ENCODE data around the gene FLAD1. TPM values are rescaled to one million over a fixed set of nuclear protein-coding genes. Genes with fewer than 3 reads are reported as not detected.

The FLAD1 gene
- total RNA-seq, 1 donor from 2014 or later, result 69.0 TPM

DNA sequence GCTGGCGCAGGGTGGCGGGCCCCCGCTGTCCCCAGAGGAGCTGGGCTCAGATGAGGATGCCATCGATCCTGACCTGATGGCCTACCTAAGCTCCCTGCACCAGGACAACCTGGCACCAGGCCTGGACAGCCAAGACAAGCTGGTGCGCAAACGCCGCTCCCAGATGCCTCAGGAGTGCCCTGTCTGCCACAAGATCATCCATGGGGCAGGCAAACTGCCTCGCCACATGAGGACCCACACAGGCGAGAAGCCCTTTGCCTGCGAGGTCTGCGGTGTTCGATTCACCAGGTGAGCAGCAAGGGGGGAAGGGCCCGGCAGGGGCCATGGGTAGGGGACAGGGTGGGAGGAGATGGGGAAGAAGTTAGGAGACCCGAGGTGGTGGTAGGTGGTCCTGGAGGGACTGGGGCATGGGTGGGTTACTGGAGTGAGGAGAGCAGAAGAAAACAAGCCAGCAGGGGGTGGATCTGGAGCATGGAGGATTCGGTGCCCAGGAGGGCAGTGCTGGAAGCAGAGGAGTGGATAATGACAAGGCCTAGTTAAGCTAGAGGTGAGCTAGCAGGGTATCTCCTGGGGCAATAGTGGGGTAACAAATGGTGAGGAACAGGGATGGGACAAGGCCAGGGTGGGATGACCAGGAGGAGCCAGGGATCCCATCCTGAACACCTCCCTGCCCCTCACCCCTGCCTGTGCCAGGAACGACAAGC is 32.5 kb downstream of the FLAD1 start:
- TF ChIP-seq, protein P1, sequence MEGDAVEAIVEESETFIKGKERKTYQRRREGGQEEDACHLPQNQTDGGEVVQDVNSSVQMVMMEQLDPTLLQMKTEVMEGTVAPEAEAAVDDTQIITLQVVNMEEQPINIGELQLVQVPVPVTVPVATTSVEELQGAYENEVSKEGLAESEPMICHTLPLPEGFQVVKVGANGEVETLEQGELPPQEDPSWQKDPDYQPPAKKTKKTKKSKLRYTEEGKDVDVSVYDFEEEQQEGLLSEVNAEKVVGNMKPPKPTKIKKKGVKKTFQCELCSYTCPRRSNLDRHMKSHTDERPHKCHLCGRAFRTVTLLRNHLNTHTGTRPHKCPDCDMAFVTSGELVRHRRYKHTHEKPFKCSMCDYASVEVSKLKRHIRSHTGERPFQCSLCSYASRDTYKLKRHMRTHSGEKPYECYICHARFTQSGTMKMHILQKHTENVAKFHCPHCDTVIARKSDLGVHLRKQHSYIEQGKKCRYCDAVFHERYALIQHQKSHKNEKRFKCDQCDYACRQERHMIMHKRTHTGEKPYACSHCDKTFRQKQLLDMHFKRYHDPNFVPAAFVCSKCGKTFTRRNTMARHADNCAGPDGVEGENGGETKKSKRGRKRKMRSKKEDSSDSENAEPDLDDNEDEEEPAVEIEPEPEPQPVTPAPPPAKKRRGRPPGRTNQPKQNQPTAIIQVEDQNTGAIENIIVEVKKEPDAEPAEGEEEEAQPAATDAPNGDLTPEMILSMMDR (IDR thresholded peaks at IDR 0.05), result no peak
- H3K27me3 Mint-ChIP-seq, result no peaks in the 10 kb centered on the region
- ChIA-PET CTCF (interaction anchor here (0.6 to 3.7 kb wide), 12 partner anchors 14 to 909 kb away, joined by 3 to 35 read pairs (median 10); partner anchors contain the start of genes FLAD1, LENEP, PBXIP1 and PMVK), POLR2A (interaction anchor here (1.1 to 6.3 kb wide), 13 partner anchors 9 to 79 kb away, joined by 3 to 85 read pairs (median 12); partner anchors contain the start of genes ADAM15, CKS1B, FLAD1 and LENEP)
- H3K27ac Mint-ChIP-seq, result peak overlapping the region; percentile 88
- no peak overlapping the region for H3K4me3 Mint-ChIP-seq
- no peaks in the 10 kb centered on the region for H3K9me3 Mint-ChIP-seq
- intact Hi-C loops (cut with micrococcal nuclease), result loop anchor here (2.0 kb wide), 3 partner anchors 33 to 45 kb away; partner anchors contain the start of gene FLAD1
- peaks cover 14% of the 10 kb centered on the region for H3K36me3 Mint-ChIP-seq (ENCODE audit: low read depth)
- H3K4me1 Mint-ChIP-seq, result peaks cover 81% of the 10 kb centered on the region
- no peak for DNase-seq
- ATAC-seq (ENCODE audit: low read depth), result no peak

DNA sequence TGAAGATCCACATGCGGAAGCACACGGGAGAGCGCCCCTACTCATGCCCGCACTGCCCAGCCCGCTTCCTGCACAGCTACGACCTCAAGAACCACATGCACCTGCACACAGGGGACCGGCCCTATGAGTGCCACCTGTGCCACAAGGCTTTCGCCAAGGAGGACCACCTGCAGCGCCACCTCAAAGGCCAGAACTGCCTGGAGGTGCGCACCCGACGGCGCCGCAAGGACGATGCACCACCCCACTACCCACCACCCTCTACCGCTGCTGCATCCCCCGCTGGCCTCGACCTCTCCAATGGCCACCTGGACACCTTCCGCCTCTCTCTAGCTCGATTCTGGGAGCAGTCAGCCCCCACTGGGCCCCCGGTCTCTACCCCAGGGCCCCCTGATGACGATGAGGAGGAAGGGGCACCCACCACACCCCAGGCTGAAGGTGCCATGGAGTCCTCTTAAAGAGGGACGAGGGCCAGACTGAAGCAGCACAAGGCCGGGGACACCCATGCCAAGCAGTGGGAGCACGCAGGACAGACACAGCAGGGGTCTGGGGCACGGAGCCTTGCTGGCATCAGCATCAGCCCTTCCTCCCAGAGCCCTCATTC is 33.2 kb downstream of the FLAD1 start:
- no peaks in the 10 kb centered on the region for H3K9me3 Mint-ChIP-seq
- TF ChIP-seq, protein P1 (IDR thresholded peaks at IDR 0.05), result no peak
- POLR2A ChIA-PET, result interaction anchor here (1.1 to 6.3 kb wide), 21 partner anchors 8 to 457 kb away, joined by 3 to 85 read pairs (median 11); partner anchors contain the start of genes ADAM15, CKS1B, FLAD1 and LENEP
- CTCF ChIA-PET, result interaction anchor here (0.7 to 3.7 kb wide), 18 partner anchors 10 to 456 kb away, joined by 3 to 35 read pairs (median 11); partner anchors contain the start of genes FLAD1, KRTCAP2, LENEP and PBXIP1
- peak; percentile 42 for DNase-seq
- peak overlapping the region; percentile 88 for H3K27ac Mint-ChIP-seq
- peak overlapping the region; percentile 24 for H3K4me3 Mint-ChIP-seq
- peaks cover 11% of the 10 kb centered on the region for H3K36me3 Mint-ChIP-seq (ENCODE audit: low read depth)
- intact Hi-C loops (cut with micrococcal nuclease), result loop anchor here (2.0 kb wide), 3 partner anchors 34 to 44 kb away; partner anchors contain the start of gene FLAD1
- H3K27me3 Mint-ChIP-seq, result no peaks in the 10 kb centered on the region
- H3K4me1 Mint-ChIP-seq, result peaks cover 76% of the 10 kb centered on the region
- ATAC-seq (ENCODE audit: low read depth), result peak; percentile 18

DNA sequence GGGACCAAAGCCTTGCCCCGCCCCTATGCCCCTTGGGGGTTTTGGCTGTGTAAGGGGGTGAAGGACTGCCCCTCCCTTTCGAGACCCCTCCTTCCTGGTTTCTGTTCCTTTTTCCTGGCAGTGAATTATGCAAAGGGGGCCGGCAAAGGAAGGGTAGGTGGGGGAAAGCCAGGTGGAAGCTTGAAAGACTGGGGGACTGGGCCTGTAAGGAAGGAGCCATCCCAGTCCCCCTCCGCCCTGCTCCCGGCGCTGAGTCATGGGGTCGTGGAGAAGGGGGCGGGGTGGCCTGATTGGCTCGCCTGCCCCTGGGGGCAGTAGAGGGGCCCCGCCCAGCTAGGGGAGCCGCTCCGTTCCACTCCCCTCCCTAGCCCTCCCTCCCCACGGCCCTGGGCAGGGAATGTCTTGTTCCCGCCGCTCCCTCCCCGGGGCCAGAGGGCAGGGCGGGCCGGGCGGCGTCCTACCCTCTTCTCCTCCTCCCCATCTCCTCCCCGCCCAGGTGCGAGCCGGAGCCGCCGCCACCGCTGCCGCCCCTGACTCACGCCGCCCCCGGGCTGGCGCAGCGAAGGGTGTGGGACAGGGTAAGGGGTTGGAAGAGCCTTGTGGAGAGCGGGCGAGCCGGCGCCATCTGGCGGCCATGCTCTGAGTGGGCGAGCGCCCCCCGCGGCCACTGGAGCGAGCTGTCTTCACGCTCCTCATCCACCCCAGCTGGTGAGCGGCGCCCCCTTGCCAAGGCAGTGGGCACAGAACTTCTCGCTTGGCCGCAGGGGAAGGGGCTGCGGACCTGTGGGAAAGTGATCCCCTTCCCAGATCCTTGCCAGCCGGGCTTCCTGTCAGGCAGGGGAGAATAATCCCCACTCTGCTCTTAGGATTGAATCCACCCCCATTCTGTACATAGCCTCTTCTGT is 34.1 kb downstream of the FLAD1 start:
- CTCF ChIA-PET, result interaction anchor here (0.6 to 3.7 kb wide), 33 partner anchors 11 to 457 kb away, joined by 3 to 35 read pairs (median 6); partner anchors contain the start of genes FLAD1, KRTCAP2, LENEP and PBXIP1
- POLR2A ChIA-PET, result interaction anchor here (0.8 to 6.3 kb wide), 22 partner anchors 9 to 458 kb away, joined by 3 to 85 read pairs (median 6); partner anchors contain the start of genes ADAM15, CKS1B, FLAD1 and LENEP
- peak; percentile 88 for DNase-seq
- Mint-ChIP-seq H3K9me3 (no peaks in the 10 kb centered on the region), H3K36me3 (ENCODE audit: low read depth) (peaks cover 11% of the 10 kb centered on the region), H3K4me1 (peaks cover 71% of the 10 kb centered on the region), H3K27me3 (no peaks in the 10 kb centered on the region), H3K4me3 (peak overlapping the region; percentile 79), H3K27ac (peak overlapping the region; percentile 88)
- ATAC-seq (ENCODE audit: low read depth), result peak; percentile 77
- intact Hi-C loops (cut with micrococcal nuclease), result loop anchor here (1.0 to 2.0 kb wide), 11 partner anchors 11 to 458 kb away; partner anchors contain the start of genes CKS1B and FLAD1
- TF ChIP-seq, protein P1 (IDR thresholded peaks at IDR 0.05), result no peak

DNA sequence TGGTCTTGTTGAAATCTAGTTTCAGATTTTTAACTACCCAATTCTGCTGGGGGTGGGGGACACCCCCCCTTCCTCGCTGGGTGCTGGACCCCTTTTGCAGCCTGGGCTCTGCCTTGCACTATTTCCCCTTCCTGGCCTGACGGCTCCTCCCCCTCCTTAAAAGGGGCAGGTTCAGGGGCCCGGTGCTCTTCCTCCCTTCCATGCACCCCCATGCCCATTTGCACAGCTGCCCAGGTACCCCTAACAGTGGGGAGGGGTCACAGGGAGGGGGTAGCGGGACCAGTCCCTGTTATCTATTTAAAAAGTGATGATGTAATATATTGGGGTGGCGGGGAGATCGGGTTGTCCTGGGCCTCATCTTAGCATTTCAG is 34.8 kb downstream of the FLAD1 start:
- peak overlapping the region; percentile 79 for H3K4me3 Mint-ChIP-seq
- ChIA-PET POLR2A (interaction anchor here (1.0 to 6.3 kb wide), 15 partner anchors 11 to 82 kb away, joined by 3 to 85 read pairs (median 11); partner anchors contain the start of genes ADAM15, CKS1B, FLAD1 and LENEP), CTCF (interaction anchor here (0.6 to 3.7 kb wide), 30 partner anchors 12 to 458 kb away, joined by 3 to 35 read pairs (median 6); partner anchors contain the start of genes FLAD1, KRTCAP2, LENEP and PBXIP1)
- peaks cover 65% of the 10 kb centered on the region for H3K4me1 Mint-ChIP-seq
- TF ChIP-seq, protein P1 (IDR thresholded peaks at IDR 0.05), result no peak
- intact Hi-C loops (cut with micrococcal nuclease), result loop anchor here (1.0 to 2.0 kb wide), 11 partner anchors 12 to 459 kb away; partner anchors contain the start of genes CKS1B and FLAD1
- no peaks in the 10 kb centered on the region for H3K9me3 Mint-ChIP-seq
- H3K27me3 Mint-ChIP-seq, result no peaks in the 10 kb centered on the region
- DNase-seq (no peak), ATAC-seq (ENCODE audit: low read depth) (peak; percentile 18)
- H3K36me3 Mint-ChIP-seq (ENCODE audit: low read depth), result peaks cover 11% of the 10 kb centered on the region
- peak overlapping the region; percentile 87 for H3K27ac Mint-ChIP-seq

Data from activated B cell treated with CpG ODN at 0.5 μM for 24 hours (primary cell).